ENCODE data around the gene PTGES3L.
"Not testable (repeated sequence)": the region's sequence is repeated elsewhere in the genome, so short reads cannot be mapped to it uniquely, and the experiment has no call there.

The PTGES3L gene

DNA sequence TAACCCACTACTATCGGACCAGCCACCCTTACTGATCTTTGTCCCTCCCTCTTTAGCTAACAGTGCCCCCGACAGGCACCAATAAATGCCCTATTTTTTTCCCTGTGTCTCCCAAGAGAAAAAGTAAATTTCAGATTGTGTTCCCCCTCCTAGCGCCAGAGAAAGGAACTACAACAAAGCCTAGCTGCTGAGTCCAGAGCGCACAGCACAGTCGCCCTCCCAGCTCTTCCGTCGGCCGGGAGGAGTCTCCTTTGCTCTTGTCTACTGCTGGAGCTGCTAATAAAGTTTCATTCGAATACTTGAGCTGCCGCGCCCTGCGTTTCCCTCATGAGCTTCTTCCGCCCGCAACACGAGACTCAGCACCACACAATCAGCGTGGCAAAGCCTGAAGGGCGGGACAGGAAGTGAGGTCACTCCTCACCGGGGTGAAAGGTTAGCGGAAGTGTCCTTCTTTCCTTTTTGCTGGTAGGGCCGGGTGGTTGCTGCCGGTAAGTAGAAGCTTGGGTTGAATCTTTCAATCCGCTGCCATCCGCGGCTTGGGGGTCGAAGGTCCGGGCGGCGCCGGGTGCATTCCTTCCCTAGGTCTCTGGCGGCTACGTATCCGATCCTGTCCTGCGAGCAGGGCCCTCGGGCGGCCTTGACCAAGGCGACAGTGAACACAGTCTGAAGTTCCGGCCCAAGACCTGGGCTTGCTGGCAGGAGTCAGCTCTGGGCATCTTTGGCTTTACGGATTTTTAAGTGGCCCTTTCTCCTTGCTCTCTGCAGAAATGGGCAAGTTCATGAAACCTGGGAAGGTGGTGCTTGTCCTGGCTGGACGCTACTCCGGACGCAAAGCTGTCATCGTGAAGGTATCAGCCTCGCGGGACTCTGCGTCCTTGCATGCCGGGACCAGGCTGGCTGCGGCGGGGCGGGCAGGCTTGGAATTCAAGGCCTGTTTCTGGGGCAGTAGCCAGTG lies 18.4 kb upstream of the PTGES3L start, which contains the start of gene RPL27:
RPL27 (plus strand) TSS at position 436 of the 955 bp plus-strand sequence; CDS start at position 768, 332 bp downstream.
- no peaks in the 10 kb centered on the region for H3K9me3 ChIP-seq (ENCODE audit: control insufficient read depth in 5 of 5, low read length in 5 of 5)
- H3K27me3 ChIP-seq (ENCODE audit: control insufficient read depth in 5 of 5, insufficient read depth in 4 of 5, low read length in 5 of 5): no peaks in the 10 kb centered on the region
- H3K9ac ChIP-seq (ENCODE audit: low read length in 5 of 5): peak within 1 kb of the TSS; percentile 75 to 99 (median 94)
- peak within 1 kb of the TSS; percentile 94 for H3K27ac ChIP-seq (ENCODE audit: low read depth, low read length)
- H3K4me1 ChIP-seq (ENCODE audit: control insufficient read depth in 5 of 5, insufficient read depth in 5 of 5, low read length in 5 of 5): peaks cover 8 to 37% (median 36%) of the 10 kb centered on the region in 5 donors
- H3K36me3 ChIP-seq (ENCODE audit: control insufficient read depth in 5 of 5, insufficient read depth in 5 of 5, low read length in 5 of 5): peaks cover 7 to 44% (median 32%) of the 10 kb centered on the region in 5 donors
- peak within 1 kb of the TSS; percentile 73 to 98 (median 92) for H3K4me3 ChIP-seq (ENCODE audit: low read depth in 1 of 5, low read length in 5 of 5)

DNA sequence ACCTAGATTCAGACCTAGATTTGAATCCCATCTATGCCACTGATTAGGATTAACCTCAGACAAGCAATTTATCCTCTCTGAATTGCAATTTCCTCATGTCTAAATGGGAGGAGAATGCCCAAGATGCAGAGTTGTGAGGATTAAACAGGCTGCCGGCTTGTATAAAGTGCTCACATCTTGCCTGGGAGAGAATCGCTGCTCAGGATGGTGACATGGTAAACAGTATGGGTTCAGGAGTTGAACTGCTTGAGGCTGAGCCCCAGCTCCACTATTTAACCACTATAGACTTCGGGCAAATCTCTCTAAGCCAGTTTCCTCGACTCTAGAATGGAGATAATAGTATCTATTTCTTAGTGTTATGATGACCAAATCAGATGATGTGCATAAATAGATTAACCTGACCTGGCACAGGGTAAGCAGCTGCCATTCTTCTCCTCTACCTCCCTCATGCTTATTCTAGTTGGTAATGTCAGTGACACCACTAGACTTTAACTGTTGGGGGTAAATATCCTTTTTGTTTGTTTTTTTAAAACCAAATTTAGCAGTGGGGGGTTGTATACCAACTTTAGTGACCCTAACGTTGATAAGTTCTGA lies 17.6 kb upstream of the PTGES3L start:
- peak overlapping the region in 3 of 5 donors; percentile 40 to 98 (median 92) for H3K4me3 ChIP-seq (ENCODE audit: low read depth in 1 of 5, low read length in 5 of 5)
- H3K27ac ChIP-seq (ENCODE audit: low read depth, low read length): peak overlapping the region; percentile 50

DNA sequence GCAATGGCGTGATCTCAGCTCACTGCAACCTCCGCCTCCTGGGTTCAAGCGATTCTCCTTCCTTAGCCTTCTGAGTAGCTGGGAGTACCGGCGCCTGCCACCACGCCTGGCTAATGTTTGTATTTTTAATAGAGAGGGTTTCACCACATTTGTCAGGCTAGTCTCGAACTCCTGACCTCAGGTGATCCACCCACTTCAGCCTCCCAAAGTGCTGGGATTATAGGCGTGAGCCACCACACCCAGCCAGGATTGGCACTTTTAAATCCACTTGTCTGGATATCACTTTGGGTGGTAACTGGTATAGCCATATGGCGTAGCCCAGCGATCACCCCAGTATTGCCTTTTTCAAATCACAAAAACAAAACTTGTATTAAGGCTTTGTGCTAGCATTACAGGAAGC lies 14.0 kb upstream of the PTGES3L start:
- H3K27ac ChIP-seq (ENCODE audit: low read depth, low read length); H3K9ac ChIP-seq (ENCODE audit: low read length in 5 of 5); H3K27me3 ChIP-seq (ENCODE audit: control insufficient read depth in 5 of 5, insufficient read depth in 4 of 5, low read length in 5 of 5); H3K9me3 ChIP-seq (ENCODE audit: control insufficient read depth in 5 of 5, low read length in 5 of 5); H3K4me3 ChIP-seq (ENCODE audit: low read depth in 1 of 5, low read length in 5 of 5): not testable (repeated sequence)
- Histone ChIP-seq H3K4me1 (ENCODE audit: control insufficient read depth in 5 of 5, insufficient read depth in 5 of 5, low read length in 5 of 5) (peaks cover 0 to 12% (median 11%) of the 10 kb centered on the region in 5 donors), H3K36me3 (ENCODE audit: control insufficient read depth in 5 of 5, insufficient read depth in 5 of 5, low read length in 5 of 5) (peaks cover 9 to 56% (median 41%) of the 10 kb centered on the region in 5 donors)

More for the DNA sequence above, 17.6 kb upstream of the PTGES3L start:
- peaks cover 8 to 37% (median 34%) of the 10 kb centered on the region in 5 donors for H3K4me1 ChIP-seq (ENCODE audit: control insufficient read depth in 5 of 5, insufficient read depth in 5 of 5, low read length in 5 of 5)
- H3K27me3 ChIP-seq (ENCODE audit: control insufficient read depth in 5 of 5, insufficient read depth in 4 of 5, low read length in 5 of 5): no peaks in the 10 kb centered on the region
- H3K9ac ChIP-seq (ENCODE audit: low read length in 5 of 5): peak overlapping the region in 3 of 5 donors; percentile 53 to 69 (median 63)
- no peaks in the 10 kb centered on the region for H3K9me3 ChIP-seq (ENCODE audit: control insufficient read depth in 5 of 5, low read length in 5 of 5)
- peaks cover 7 to 44% (median 32%) of the 10 kb centered on the region in 5 donors for H3K36me3 ChIP-seq (ENCODE audit: control insufficient read depth in 5 of 5, insufficient read depth in 5 of 5, low read length in 5 of 5)

DNA sequence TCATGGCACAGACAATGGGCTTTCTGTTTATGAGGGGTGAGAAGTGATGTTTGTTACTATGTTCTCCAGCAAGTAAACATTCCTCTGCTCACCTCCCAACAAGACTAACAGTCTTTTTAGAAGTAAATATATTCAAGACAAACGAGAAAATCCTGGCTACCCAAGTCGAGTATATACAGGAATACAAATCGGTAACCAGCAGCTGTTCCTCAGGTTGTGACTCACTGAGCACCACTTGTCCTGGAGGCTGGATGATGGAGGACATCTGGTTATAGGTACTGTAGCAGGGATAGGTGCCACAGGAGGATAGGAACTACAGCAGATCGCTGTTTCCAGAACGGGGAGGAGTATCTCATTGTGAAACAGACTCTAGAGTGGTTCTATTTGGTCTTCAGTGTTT lies 13.0 kb upstream of the PTGES3L start:
- H3K9ac ChIP-seq (ENCODE audit: low read length in 5 of 5): no peak overlapping the region
- H3K9me3 ChIP-seq (ENCODE audit: control insufficient read depth in 5 of 5, low read length in 5 of 5): no peaks in the 10 kb centered on the region
- no peak overlapping the region for H3K27ac ChIP-seq (ENCODE audit: low read depth, low read length)
- peaks cover 9 to 67% (median 47%) of the 10 kb centered on the region in 5 donors for H3K36me3 ChIP-seq (ENCODE audit: control insufficient read depth in 5 of 5, insufficient read depth in 5 of 5, low read length in 5 of 5)
- peaks cover 0 to 14% (median 8%) of the 10 kb centered on the region in 5 donors for H3K4me1 ChIP-seq (ENCODE audit: control insufficient read depth in 5 of 5, insufficient read depth in 5 of 5, low read length in 5 of 5)
- H3K27me3 ChIP-seq (ENCODE audit: control insufficient read depth in 5 of 5, insufficient read depth in 4 of 5, low read length in 5 of 5): no peaks in the 10 kb centered on the region
- no peak overlapping the region for H3K4me3 ChIP-seq (ENCODE audit: low read depth in 1 of 5, low read length in 5 of 5)

DNA sequence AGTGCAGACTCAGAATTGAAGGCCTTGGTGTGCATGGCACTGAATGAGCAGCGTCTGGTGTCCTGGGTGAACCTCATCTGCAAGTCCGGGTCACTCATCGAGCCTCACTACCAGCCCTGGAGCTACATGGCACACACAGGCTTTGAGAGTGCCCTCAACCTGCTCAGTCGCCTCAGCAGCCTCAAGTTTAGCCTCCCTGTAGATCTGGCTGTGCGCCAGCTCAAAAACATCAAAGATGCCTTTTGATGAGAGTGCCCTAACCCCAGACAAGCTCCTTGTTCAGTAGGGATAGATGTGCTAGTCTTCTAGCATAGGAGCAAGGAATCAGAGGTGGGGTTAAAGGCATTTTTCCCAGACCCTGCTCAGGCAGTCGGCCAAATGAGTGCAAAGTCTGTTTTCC lies 11.6 kb upstream of the PTGES3L start:
- Histone ChIP-seq H3K27me3 (ENCODE audit: control insufficient read depth in 5 of 5, insufficient read depth in 4 of 5, low read length in 5 of 5) (no peaks in the 10 kb centered on the region), H3K9ac (ENCODE audit: low read length in 5 of 5) (no peak overlapping the region), H3K4me3 (ENCODE audit: low read depth in 1 of 5, low read length in 5 of 5) (no peak overlapping the region), H3K36me3 (ENCODE audit: control insufficient read depth in 5 of 5, insufficient read depth in 5 of 5, low read length in 5 of 5) (peaks cover 9 to 74% (median 53%) of the 10 kb centered on the region in 5 donors), H3K27ac (ENCODE audit: low read depth, low read length) (no peak overlapping the region), H3K9me3 (ENCODE audit: control insufficient read depth in 5 of 5, low read length in 5 of 5) (no peaks in the 10 kb centered on the region), H3K4me1 (ENCODE audit: control insufficient read depth in 5 of 5, insufficient read depth in 5 of 5, low read length in 5 of 5) (peaks cover 0 to 21% (median 12%) of the 10 kb centered on the region in 5 donors)

DNA sequence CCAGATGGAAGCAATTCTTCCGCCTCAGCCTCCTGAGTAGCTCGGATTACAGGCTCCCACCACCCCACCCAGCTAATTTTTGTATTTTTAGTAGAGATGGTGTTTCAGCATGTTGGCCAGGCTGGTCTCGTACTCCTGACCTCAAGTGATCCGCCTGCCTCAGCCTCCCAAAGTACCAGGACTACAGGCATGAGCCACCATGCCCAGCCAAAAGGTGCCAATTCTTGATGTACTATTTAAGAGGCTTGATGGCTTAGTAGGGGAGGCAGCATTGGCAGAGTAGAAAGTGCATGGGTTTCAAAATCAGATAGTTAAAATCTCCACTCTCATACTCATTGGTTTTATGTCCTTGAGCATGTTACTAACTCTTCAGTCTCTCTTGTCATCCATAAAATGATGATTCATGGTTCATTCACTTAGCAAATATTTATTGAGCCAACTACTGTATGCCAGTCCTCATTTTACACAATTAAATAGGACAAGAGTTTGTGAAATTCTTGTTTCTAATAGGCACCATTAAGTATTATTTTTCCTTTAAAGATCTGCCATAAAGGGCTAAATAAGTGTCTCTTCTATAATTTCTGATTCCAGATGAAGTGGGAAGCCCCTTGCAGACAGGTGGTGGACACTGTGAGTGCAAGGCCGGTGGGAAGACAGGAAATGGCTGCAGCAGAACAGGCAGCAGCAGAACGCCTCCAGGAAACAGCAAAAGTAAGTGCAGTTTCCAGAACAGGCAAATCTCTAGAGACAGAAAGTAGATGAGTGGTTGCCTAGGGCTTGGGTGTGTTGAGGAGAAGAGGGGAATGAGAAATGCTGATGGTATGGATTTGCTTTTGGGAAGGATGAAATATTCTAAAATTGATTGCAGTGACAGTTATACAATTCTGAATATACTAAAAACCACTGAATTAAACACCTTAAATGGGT lies 10.1 kb upstream of the PTGES3L start:
- Histone ChIP-seq H3K4me3 (ENCODE audit: low read depth in 1 of 5, low read length in 5 of 5) (no peak overlapping the region), H3K9me3 (ENCODE audit: control insufficient read depth in 5 of 5, low read length in 5 of 5) (no peaks in the 10 kb centered on the region), H3K27ac (ENCODE audit: low read depth, low read length) (no peak overlapping the region), H3K27me3 (ENCODE audit: control insufficient read depth in 5 of 5, insufficient read depth in 4 of 5, low read length in 5 of 5) (no peaks in the 10 kb centered on the region), H3K36me3 (ENCODE audit: control insufficient read depth in 5 of 5, insufficient read depth in 5 of 5, low read length in 5 of 5) (peaks cover 9 to 74% (median 53%) of the 10 kb centered on the region in 5 donors), H3K9ac (ENCODE audit: low read length in 5 of 5) (no peak overlapping the region), H3K4me1 (ENCODE audit: control insufficient read depth in 5 of 5, insufficient read depth in 5 of 5, low read length in 5 of 5) (peaks cover 0 to 33% (median 23%) of the 10 kb centered on the region in 5 donors)

DNA sequence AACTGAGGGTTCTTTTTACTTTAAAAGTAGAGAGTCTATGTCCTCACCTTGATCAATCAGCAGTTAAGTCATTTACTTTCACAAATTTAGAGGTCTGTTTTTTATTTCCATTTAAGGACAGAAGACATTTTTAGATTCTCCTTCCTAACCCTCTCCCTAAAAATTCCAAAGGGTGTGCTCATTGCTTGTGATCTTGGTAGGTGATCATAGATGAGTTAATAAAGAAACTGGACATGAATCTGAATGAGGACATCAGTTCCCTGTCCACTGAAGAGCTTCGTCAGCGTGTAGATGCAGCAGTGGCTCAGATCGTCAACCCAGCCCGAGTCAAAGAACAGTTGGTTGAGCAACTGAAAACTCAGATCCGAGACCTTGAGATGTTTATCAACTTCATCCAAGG lies 9.3 kb upstream of the PTGES3L start:
- Histone ChIP-seq H3K4me3 (ENCODE audit: low read depth in 1 of 5, low read length in 5 of 5) (no peak overlapping the region), H3K27me3 (ENCODE audit: control insufficient read depth in 5 of 5, insufficient read depth in 4 of 5, low read length in 5 of 5) (no peaks in the 10 kb centered on the region), H3K9me3 (ENCODE audit: control insufficient read depth in 5 of 5, low read length in 5 of 5) (no peaks in the 10 kb centered on the region), H3K4me1 (ENCODE audit: control insufficient read depth in 5 of 5, insufficient read depth in 5 of 5, low read length in 5 of 5) (peaks cover 0 to 42% (median 31%) of the 10 kb centered on the region in 5 donors), H3K27ac (ENCODE audit: low read depth, low read length) (no peak overlapping the region), H3K9ac (ENCODE audit: low read length in 5 of 5) (no peak overlapping the region), H3K36me3 (ENCODE audit: control insufficient read depth in 5 of 5, insufficient read depth in 5 of 5, low read length in 5 of 5) (peaks cover 9 to 68% (median 53%) of the 10 kb centered on the region in 5 donors)

DNA sequence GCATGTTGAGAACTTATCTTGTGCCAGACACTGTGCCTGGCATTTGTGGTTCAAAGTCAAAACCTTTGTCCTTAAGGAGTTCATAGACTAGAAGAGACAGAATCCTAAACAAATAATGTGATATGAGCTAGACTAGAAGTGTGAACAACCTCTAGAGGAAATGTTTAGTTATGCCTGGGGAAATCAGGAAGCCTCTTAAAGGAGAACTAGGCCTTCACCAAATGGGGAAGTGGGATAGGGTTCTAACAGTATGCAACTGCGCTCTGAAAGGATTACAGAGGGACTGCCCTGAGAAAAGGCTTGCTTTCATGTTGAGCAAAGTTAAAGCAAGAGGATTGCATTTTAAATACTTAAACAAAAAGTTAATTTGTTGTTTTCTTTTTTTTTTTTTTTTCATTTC lies 5.3 kb upstream of the PTGES3L start:
- Histone ChIP-seq H3K27ac (ENCODE audit: low read depth, low read length) (peak overlapping the region; percentile 8), H3K36me3 (ENCODE audit: control insufficient read depth in 5 of 5, insufficient read depth in 5 of 5, low read length in 5 of 5) (peaks cover 5 to 31% (median 25%) of the 10 kb centered on the region in 5 donors), H3K4me3 (ENCODE audit: low read depth in 1 of 5, low read length in 5 of 5) (no peak overlapping the region), H3K27me3 (ENCODE audit: control insufficient read depth in 5 of 5, insufficient read depth in 4 of 5, low read length in 5 of 5) (no peaks in the 10 kb centered on the region), H3K9me3 (ENCODE audit: control insufficient read depth in 5 of 5, low read length in 5 of 5) (no peaks in the 10 kb centered on the region), H3K9ac (ENCODE audit: low read length in 5 of 5) (no peak overlapping the region), H3K4me1 (ENCODE audit: control insufficient read depth in 5 of 5, insufficient read depth in 5 of 5, low read length in 5 of 5) (peaks cover 0 to 60% (median 53%) of the 10 kb centered on the region in 5 donors)

DNA sequence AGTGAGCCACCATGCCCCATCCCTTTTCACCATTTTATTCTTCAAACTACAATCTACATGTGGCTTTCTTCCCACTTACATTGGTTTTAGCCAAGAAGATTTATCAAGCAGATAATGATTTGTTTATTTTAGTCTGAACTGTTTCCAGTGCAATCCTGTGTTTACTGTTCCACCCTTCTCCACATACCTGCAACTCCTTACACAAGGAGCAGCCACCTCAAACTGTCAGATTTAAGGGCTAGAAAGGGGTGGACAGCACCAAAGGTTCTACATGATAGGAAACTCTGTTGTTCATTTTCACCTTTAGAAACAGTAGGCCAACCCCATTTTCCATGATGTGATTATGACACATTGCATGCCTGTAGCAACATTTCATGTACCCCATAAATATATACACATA lies 2.4 kb upstream of the PTGES3L start:
- H3K9ac ChIP-seq (ENCODE audit: low read length in 5 of 5): no peak overlapping the region
- peak overlapping the region in 2 of 5 donors; percentile 88 to 90 for H3K4me3 ChIP-seq (ENCODE audit: low read depth in 1 of 5, low read length in 5 of 5)
- peaks cover 0 to 4% (median 3%) of the 10 kb centered on the region in 5 donors for H3K36me3 ChIP-seq (ENCODE audit: control insufficient read depth in 5 of 5, insufficient read depth in 5 of 5, low read length in 5 of 5)
- H3K27ac ChIP-seq (ENCODE audit: low read depth, low read length): no peak overlapping the region
- H3K4me1 ChIP-seq (ENCODE audit: control insufficient read depth in 5 of 5, insufficient read depth in 5 of 5, low read length in 5 of 5): peaks cover 0 to 56% (median 54%) of the 10 kb centered on the region in 5 donors
- no peaks in the 10 kb centered on the region for H3K27me3 ChIP-seq (ENCODE audit: control insufficient read depth in 5 of 5, insufficient read depth in 4 of 5, low read length in 5 of 5)
- no peaks in the 10 kb centered on the region for H3K9me3 ChIP-seq (ENCODE audit: control insufficient read depth in 5 of 5, low read length in 5 of 5)
